ENCODE data around the gene GMPR.

Gene GMPR

GRCh38 chr6:16274885-16275589 is 36.6 kb downstream of the GMPR start:
- DNase-seq = no peak

- no peak for DNase-seq
These were observed 39.0 kb downstream of the GMPR start for GRCh38 chr6:16277101-16277981.

GRCh38 chr6:16278048-16278724 is 39.8 kb downstream of the GMPR start:
- DNase-seq = no peak

GRCh38 chr6:16278750-16279149 is 40.4 kb downstream of the GMPR start:
- no peak for DNase-seq

GRCh38 chr6:16279243-16279642 is 40.9 kb downstream of the GMPR start:
- DNase-seq = no peak

- DNase-seq = no peak
These were observed 44.0 kb downstream of the GMPR start for GRCh38 chr6:16282370-16282769.

- DNase-seq = no peak
These were observed 46.1 kb downstream of the GMPR start for GRCh38 chr6:16284472-16284871.

- no peak for DNase-seq
These were observed 47.2 kb downstream of the GMPR start for GRCh38 chr6:16285467-16286150.

- no peak for DNase-seq
These were observed 47.8 kb downstream of the GMPR start for GRCh38 chr6:16286151-16286522.

- DNase-seq = no peak
These were observed 49.8 kb downstream of the GMPR start for GRCh38 chr6:16288163-16288562.

GRCh38 chr6:16291739-16292138 is 53.4 kb downstream of the GMPR start:
- DNase-seq = no peak

GRCh38 chr6:16292432-16292831 is 54.0 kb downstream of the GMPR start:
- DNase-seq = no peak

- DNase-seq = no peak
These were observed 54.6 kb downstream of the GMPR start for GRCh38 chr6:16292942-16293341.

- no peak for DNase-seq
These were observed 56.0 kb downstream of the GMPR start for GRCh38 chr6:16294371-16294770.

- no peak for DNase-seq
These were observed 56.7 kb downstream of the GMPR start for GRCh38 chr6:16295060-16295459.

- DNase-seq = no peak
These were observed 57.1 kb downstream of the GMPR start for GRCh38 chr6:16295471-16295870.

GRCh38 chr6:16296061-16296670 is 57.8 kb downstream of the GMPR start:
- no peak for DNase-seq

GRCh38 chr6:16299861-16300260 is 61.5 kb downstream of the GMPR start:
- no peak for DNase-seq

GRCh38 chr6:16301511-16301910 is 63.1 kb downstream of the GMPR start:
- no peak for DNase-seq

GRCh38 chr6:16302721-16303552 is 64.5 kb downstream of the GMPR start:
- DNase-seq = no peak

- no peak for DNase-seq
These were observed 66.9 kb downstream of the GMPR start for GRCh38 chr6:16305246-16305725.

GRCh38 chr6:16305788-16306187 is 67.4 kb downstream of the GMPR start:
- no peak for DNase-seq
